Measurements from ENCODE around the gene HMGN5. TPM values are rescaled to one million over a fixed set of nuclear protein-coding genes. Genes with fewer than 3 reads are reported as not detected.

HMGN5 gene
- total RNA-seq, 1 donor from 2014 or later, result 0.96 TPM

DNA sequence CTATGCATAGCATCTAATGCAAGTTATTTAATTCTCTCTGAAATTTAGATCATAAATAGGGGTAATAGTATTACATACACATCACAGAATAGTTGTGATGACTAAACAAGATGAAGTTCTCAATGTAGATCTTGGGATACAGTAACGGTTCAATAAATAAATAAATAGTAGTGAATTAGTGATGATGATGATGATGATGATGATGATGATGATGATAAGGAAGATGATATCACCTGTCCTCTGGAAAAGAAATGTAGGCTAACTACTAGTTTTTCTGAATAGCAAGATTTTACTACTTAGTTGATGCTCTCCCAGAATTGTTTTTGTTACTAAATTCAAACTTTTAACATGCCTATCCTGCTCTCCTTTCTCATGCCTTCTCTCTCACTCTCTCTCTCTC lies 30.5 kb upstream of the HMGN5 start:
- H3K4me3 ChIP-seq (ENCODE audit: low read depth, low read length), result no peak overlapping the region
- DNase-seq (ENCODE audit: low read depth), result no peak
- H3K27me3 ChIP-seq (ENCODE audit: control insufficient read depth, insufficient read depth, low read length), result no peaks in the 10 kb centered on the region
- H3K36me3 ChIP-seq (ENCODE audit: control insufficient read depth, insufficient read depth, low read length), result no peaks in the 10 kb centered on the region
- TF ChIP-seq, protein P1, sequence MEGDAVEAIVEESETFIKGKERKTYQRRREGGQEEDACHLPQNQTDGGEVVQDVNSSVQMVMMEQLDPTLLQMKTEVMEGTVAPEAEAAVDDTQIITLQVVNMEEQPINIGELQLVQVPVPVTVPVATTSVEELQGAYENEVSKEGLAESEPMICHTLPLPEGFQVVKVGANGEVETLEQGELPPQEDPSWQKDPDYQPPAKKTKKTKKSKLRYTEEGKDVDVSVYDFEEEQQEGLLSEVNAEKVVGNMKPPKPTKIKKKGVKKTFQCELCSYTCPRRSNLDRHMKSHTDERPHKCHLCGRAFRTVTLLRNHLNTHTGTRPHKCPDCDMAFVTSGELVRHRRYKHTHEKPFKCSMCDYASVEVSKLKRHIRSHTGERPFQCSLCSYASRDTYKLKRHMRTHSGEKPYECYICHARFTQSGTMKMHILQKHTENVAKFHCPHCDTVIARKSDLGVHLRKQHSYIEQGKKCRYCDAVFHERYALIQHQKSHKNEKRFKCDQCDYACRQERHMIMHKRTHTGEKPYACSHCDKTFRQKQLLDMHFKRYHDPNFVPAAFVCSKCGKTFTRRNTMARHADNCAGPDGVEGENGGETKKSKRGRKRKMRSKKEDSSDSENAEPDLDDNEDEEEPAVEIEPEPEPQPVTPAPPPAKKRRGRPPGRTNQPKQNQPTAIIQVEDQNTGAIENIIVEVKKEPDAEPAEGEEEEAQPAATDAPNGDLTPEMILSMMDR (IDR thresholded peaks at IDR 0.05; ENCODE audit: insufficient read depth, low read length, poor library complexity, severe bottlenecking), result no peak

DNA sequence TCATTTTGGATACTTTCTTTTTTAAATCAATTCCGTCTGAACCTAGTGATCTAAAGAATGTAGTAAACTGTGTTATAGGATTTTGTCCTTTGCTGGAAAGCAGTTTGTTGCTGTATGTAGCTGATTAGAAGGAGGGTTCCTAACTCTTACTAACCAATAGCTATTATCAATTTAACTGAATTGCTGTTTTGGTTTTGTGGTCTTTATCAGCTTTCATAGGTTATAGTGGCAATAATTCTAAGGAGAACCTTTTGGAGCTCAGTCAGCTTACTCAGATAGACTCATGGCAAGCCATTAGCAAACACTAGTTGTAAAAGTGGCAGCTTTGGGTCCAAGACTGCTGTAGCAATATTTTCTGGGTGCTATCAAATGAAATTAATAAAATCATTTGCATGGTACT lies 29.8 kb upstream of the HMGN5 start:
- Histone ChIP-seq H3K4me3 (ENCODE audit: low read depth, low read length) (no peak overlapping the region), H3K27me3 (ENCODE audit: control insufficient read depth, insufficient read depth, low read length) (no peaks in the 10 kb centered on the region), H3K36me3 (ENCODE audit: control insufficient read depth, insufficient read depth, low read length) (no peaks in the 10 kb centered on the region)
- TF ChIP-seq, protein P1 (IDR thresholded peaks at IDR 0.05; ENCODE audit: insufficient read depth, low read length, poor library complexity, severe bottlenecking), result no peak
- DNase-seq (ENCODE audit: low read depth), result no peak

DNA sequence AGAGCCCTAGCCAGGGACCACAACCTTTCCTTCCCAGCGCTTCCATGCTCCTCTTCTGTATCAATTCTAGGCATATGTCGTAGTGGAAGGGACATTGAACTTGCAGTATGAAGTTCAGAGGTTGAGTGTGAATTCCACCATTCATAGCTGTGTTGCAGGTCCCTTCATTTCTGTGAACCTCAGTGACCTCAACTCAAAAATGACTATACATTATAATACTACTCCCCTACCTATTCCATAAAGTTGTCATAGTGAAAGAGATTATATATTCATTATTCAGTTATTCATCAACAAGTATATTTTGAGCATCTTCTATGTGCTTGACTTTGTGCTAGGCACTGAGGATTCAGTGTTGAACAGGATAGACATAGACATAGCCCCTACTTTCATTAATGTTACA lies 28.2 kb upstream of the HMGN5 start:
- H3K27me3 ChIP-seq (ENCODE audit: control insufficient read depth, insufficient read depth, low read length), result no peaks in the 10 kb centered on the region
- TF ChIP-seq, protein P1 (IDR thresholded peaks at IDR 0.05; ENCODE audit: insufficient read depth, low read length, poor library complexity, severe bottlenecking), result no peak

DNA sequence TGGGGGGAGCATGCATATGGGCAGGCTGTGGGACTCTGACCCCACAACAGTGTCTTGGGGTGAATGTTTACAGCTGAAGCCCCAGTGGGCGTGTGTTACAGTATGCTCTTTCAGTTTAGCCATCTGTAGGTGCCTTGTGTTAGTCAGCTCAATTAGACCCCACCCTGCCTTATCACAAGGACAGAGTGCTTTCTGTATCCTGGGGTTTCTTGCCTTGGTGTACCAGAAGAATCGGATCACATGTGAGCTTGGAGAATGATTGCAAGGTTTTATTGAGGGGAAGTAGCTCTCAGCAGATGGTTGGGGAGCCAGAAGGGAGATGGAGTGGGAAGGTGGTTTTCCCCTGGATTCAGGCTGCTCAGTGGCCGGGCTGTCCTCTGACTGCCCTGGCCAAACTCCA lies 27.5 kb upstream of the HMGN5 start:
- Histone ChIP-seq H3K4me3 (ENCODE audit: low read depth, low read length) (no peak overlapping the region), H3K36me3 (ENCODE audit: control insufficient read depth, insufficient read depth, low read length) (no peaks in the 10 kb centered on the region), H3K27me3 (ENCODE audit: control insufficient read depth, insufficient read depth, low read length) (no peaks in the 10 kb centered on the region)
- TF ChIP-seq, protein P1 (IDR thresholded peaks at IDR 0.05; ENCODE audit: insufficient read depth, low read length, poor library complexity, severe bottlenecking), result no peak
- no peak for DNase-seq (ENCODE audit: low read depth)

More for the DNA sequence above, 28.2 kb upstream of the HMGN5 start:
- Histone ChIP-seq H3K36me3 (ENCODE audit: control insufficient read depth, insufficient read depth, low read length) (no peaks in the 10 kb centered on the region), H3K4me3 (ENCODE audit: low read depth, low read length) (no peak overlapping the region)
- no peak for DNase-seq (ENCODE audit: low read depth)

DNA sequence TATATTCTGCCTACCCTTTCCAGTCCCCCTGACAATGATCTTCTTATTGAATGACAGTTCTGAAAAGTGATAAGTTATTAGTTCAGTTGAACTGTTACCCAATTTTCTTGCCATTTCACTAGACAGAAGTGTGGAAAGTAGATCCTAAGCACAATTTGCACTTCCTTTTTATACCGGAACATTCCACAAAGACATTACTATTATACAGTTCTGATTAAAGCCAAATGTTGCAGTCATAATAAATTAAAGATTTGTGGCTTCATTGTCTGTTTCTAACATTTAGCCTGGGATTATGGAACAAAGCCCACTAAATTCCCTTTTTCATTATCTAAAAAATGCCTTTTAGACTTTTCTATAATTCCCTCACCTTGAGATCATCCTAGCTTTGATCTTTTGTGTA lies 14.0 kb upstream of the HMGN5 start:
- Histone ChIP-seq H3K4me3 (ENCODE audit: low read depth, low read length) (no peak overlapping the region), H3K27me3 (ENCODE audit: control insufficient read depth, insufficient read depth, low read length) (no peaks in the 10 kb centered on the region), H3K36me3 (ENCODE audit: control insufficient read depth, insufficient read depth, low read length) (no peaks in the 10 kb centered on the region)
- DNase-seq (ENCODE audit: low read depth), result no peak
- TF ChIP-seq, protein P1 (IDR thresholded peaks at IDR 0.05; ENCODE audit: insufficient read depth, low read length, poor library complexity, severe bottlenecking), result no peak

DNA sequence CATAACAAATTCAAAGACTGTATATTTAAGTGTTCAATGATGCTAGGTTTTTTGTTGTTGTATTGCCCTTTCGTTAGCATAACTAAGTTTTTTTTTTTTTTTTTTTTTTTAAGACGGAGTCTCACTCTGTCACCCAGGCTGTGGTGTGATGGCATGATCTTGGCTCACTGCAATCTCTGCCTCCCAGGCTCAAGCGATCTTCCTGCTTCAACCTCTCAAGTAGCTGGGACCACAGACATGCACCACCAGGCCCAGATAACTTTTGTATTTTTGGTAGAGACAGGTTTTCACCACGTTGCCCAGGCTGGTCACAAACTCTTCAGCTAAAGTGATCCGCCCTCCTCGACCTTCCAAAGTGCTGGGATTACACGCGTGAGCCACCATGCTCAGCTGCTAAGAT lies 7.2 kb upstream of the HMGN5 start:
- DNase-seq (ENCODE audit: low read depth), result no peak
- H3K4me3 ChIP-seq (ENCODE audit: low read depth, low read length), result no peak overlapping the region
- TF ChIP-seq, protein P1 (IDR thresholded peaks at IDR 0.05; ENCODE audit: insufficient read depth, low read length, poor library complexity, severe bottlenecking), result no peak
- H3K27me3 ChIP-seq (ENCODE audit: control insufficient read depth, insufficient read depth, low read length), result no peaks in the 10 kb centered on the region
- H3K36me3 ChIP-seq (ENCODE audit: control insufficient read depth, insufficient read depth, low read length), result no peaks in the 10 kb centered on the region

Data from kidney epithelial cell (primary cell).